Upper lobe of left lung (tissue), 6 donors: ENCODE measurements around the gene WEE1. TPM values are rescaled to one million over a fixed set of nuclear protein-coding genes. Genes with fewer than 3 reads are reported as not detected.
A peak's percentile ranks its signal among the peaks of the same experiment; 100 is the strongest.

Experiments
- ATAC-seq, 2 donors: fragments of 200-7000 bp; cut with Tn5 transposase; one replicate each; pipeline ENCODE4 v1.9.1; 2022; ENCODE audit warnings: mild to moderate bottlenecking in 2 of 2, moderate library complexity in 2 of 2; ENCODE audit not compliant: low FRiP score in 2 of 2
- DNase-seq, 2 donors: peaks; one replicate each; pipeline ENCODE4 v3.0.0-alpha.2; 2019 to 2020
- H3K27ac ChIP-seq, 4 donors: fragments of 200-600 bp; sonication (generic); one replicate each; pipeline ENCODE4 v1.5.1; 2016 to 2019
- H3K27me3 ChIP-seq, 4 donors: fragments of 200-600 bp; sonication (generic); one replicate each; pipeline ENCODE4 v1.5.1; 2017 to 2019
- H3K36me3 ChIP-seq, 4 donors: fragments of 200-600 bp; sonication (generic); one replicate each; pipeline ENCODE4 v1.5.1; 2016 to 2019
- H3K4me1 ChIP-seq, 4 donors: fragments of 200-600 bp; sonication (generic); one replicate each; pipeline ENCODE4 v1.5.1; 2018 to 2019
- H3K4me3 ChIP-seq, 4 donors: fragments of 200-600 bp; sonication (generic); one replicate each; pipeline ENCODE4 v1.5.1; 2017 to 2019; ENCODE audit warnings: mild to moderate bottlenecking in 2 of 4, moderate library complexity in 1 of 4
- H3K9me3 ChIP-seq, 4 donors: fragments of 200-600 bp; sonication (generic); one replicate each; pipeline ENCODE4 v1.5.1; 2018 to 2019
- CTCF ChIP-seq, 6 experiments: fragments of 450-650 bp in 4 of 6; fragments of 200-600 bp in 2 of 6; sonication (generic) in 2 of 6; IDR thresholded peaks; one replicate each; pipeline ENCODE4 v1.5.1; 2016 to 2019; ENCODE audit warnings: antibody characterized with exemption in 6 of 6
- EP300 ChIP-seq, 4 donors: sonication (generic); formaldehyde crosslinking; IDR thresholded peaks; one replicate each; pipeline ENCODE4 v1.5.1; 2017; ENCODE audit warnings: antibody characterized with exemption in 4 of 4, control low read depth in 2 of 4
- POLR2A ChIP-seq, 4 donors: fragments of 450-650 bp; IDR thresholded peaks; one replicate each; pipeline ENCODE4 v1.5.1; 2016 to 2017; ENCODE audit warnings: antibody characterized with exemption in 4 of 4, mild to moderate bottlenecking in 2 of 4
- POLR2AphosphoS5 ChIP-seq, 2 donors: sonication (generic); formaldehyde crosslinking; IDR thresholded peaks; one replicate each; pipeline ENCODE4 v1.5.1; 2017; ENCODE audit warnings: antibody characterized with exemption in 2 of 2
- WGBS, 2 donors: methylation state at CpG; one replicate each; pipeline ENCODE4 v1.1.5; 2017 to 2018; 5-methylcytosine and 5-hydroxymethylcytosine counted together
- total RNA-seq, 6 donors: library from RNA; depleted of rRNA in 4 of 6; stranded (reverse); fragments of >200 nt in 4 of 6; gene quantifications; one replicate each; pipeline versions ENCODE4 v1.1.0 to v1.2.1, GENCODE V29; 2016 to 2021
- donor health status: DM: no; HTN: no; CAD: no; lungs with moderate emphysema.
- donor health status: DM: no; HTN: yes; CAD: no; lungs with severe emphysema.

The WEE1 gene
- total RNA-seq, 6 donors from 2014 or later: 9.2 to 47.1 (median 13.4) TPM

- Histone ChIP-seq H3K27ac (no peak overlapping the region), H3K36me3 (no peaks in the 10 kb centered on the region), H3K4me3 (no peak overlapping the region), H3K27me3 (no peaks in the 10 kb centered on the region), H3K9me3 (no peaks in the 10 kb centered on the region), H3K4me1 (peaks cover 10 to 24% (median 22%) of the 10 kb centered on the region in 4 donors)
- DNase-seq: no peak
- no peak for ATAC-seq
- no peak for TF ChIP-seq POLR2A (IDR thresholded peaks at IDR 0.05)
- no peak for TF ChIP-seq EP300 (IDR thresholded peaks at IDR 0.05)
- TF ChIP-seq POLR2AphosphoS5 (IDR thresholded peaks at IDR 0.05): no peak
- no peak for TF ChIP-seq CTCF (IDR thresholded peaks at IDR 0.05)
- 98% methylated on average over 3 of the region's 3 CpGs for WGBS, 2 donors
Measured at GRCh38 chr11:9609841-9610240, 36.4 kb downstream of the WEE1 start.

- H3K27ac ChIP-seq: peak overlapping the region; percentile 91 to 95 (median 92)
- ATAC-seq: peak; percentile 94 to 96
- 0 to 1% methylated on average over 21 to 34 of the region's 35 CpGs for WGBS, 2 donors
- no peaks in the 10 kb centered on the region for H3K27me3 ChIP-seq
- TF ChIP-seq EP300 (IDR thresholded peaks at IDR 0.05) (peak in 1 of 4 donors; percentile 82), POLR2AphosphoS5 (IDR thresholded peaks at IDR 0.05) (peak; percentile 79 to 82), POLR2A (IDR thresholded peaks at IDR 0.05) (peak in 2 of 4 donors; percentile 67 to 73), CTCF (IDR thresholded peaks at IDR 0.05) (peak; percentile 87 to 96 (median 94))
- H3K4me3 ChIP-seq: peak overlapping the region; percentile 13 to 61 (median 46)
- H3K9me3 ChIP-seq: no peaks in the 10 kb centered on the region
- DNase-seq: peak; percentile 92 to 96
- no peaks in the 10 kb centered on the region for H3K36me3 ChIP-seq
- peaks cover 14 to 28% (median 25%) of the 10 kb centered on the region in 4 donors for H3K4me1 ChIP-seq
Measured at GRCh38 chr11:9613118-9613829, 39.8 kb downstream of the WEE1 start.

GRCh38 chr11:9613830-9614762 is 40.6 kb downstream of the WEE1 start:
- no peaks in the 10 kb centered on the region for H3K27me3 ChIP-seq
- peak; percentile 93 to 96 for ATAC-seq
- peaks cover 14 to 28% (median 25%) of the 10 kb centered on the region in 4 donors for H3K4me1 ChIP-seq
- peak overlapping the region; percentile 18 to 61 (median 46) for H3K4me3 ChIP-seq
- H3K27ac ChIP-seq: peak overlapping the region; percentile 91 to 95 (median 92)
- WGBS, 2 donors: 1 to 2% methylated on average over 10 to 47 of the region's 54 CpGs
- no peaks in the 10 kb centered on the region for H3K9me3 ChIP-seq
- no peaks in the 10 kb centered on the region for H3K36me3 ChIP-seq
- DNase-seq: peak; percentile 92 to 98
- TF ChIP-seq CTCF (IDR thresholded peaks at IDR 0.05) (peak; percentile 84 to 96 (median 92)), EP300 (IDR thresholded peaks at IDR 0.05) (peak in 1 of 4 donors; percentile 57), POLR2AphosphoS5 (IDR thresholded peaks at IDR 0.05) (peak; percentile 49 to 69), POLR2A (IDR thresholded peaks at IDR 0.05) (peak in 2 of 4 donors; percentile 42 to 61)

- Histone ChIP-seq H3K27ac (peak overlapping the region in 3 of 4 donors; percentile 91 to 95 (median 93)), H3K9me3 (no peaks in the 10 kb centered on the region), H3K36me3 (no peaks in the 10 kb centered on the region), H3K27me3 (no peaks in the 10 kb centered on the region), H3K4me3 (no peak overlapping the region), H3K4me1 (peaks cover 14 to 28% (median 25%) of the 10 kb centered on the region in 4 donors)
- DNase-seq (no peak), ATAC-seq (no peak)
- WGBS, 2 donors: 71 to 81% methylated on average over 2 of the region's 2 CpGs
- TF ChIP-seq EP300 (IDR thresholded peaks at IDR 0.05) (no peak), POLR2AphosphoS5 (IDR thresholded peaks at IDR 0.05) (no peak), POLR2A (IDR thresholded peaks at IDR 0.05) (no peak)
Measured at GRCh38 chr11:9615031-9615451, 41.6 kb downstream of the WEE1 start.
